Measurements from ENCODE around the gene UBE2G1. TPM values are rescaled to one million over a fixed set of nuclear protein-coding genes. Genes with fewer than 3 reads are reported as not detected.

Gene UBE2G1
- total and polyA plus RNA-seq, 2 of the 13 experiments (the other 11 are each of a cell fraction or from before 2014, with no cell fraction given), result 27.9 to 42.6 TPM

GRCh38 chr17:4365628-4366326 is 698 bp downstream of the UBE2G1 start (continued):
- TF ChIP-seq ASH2L (IDR thresholded peaks at IDR 0.05; ENCODE audit: insufficient read length, low read depth, low read length) (no peak), ARHGAP35 (CRISPR knock-in tag; IDR thresholded peaks at IDR 0.05; ENCODE audit: borderline replicate concordance) (no peak), ZNF678 (CRISPR knock-in tag; IDR thresholded peaks at IDR 0.05) (peak; percentile 56; the same call in 1 of the 2 replicates), ZNF777 (CRISPR knock-in tag; IDR thresholded peaks at IDR 0.05) (0 out of 2 replicates have a peak, but pooled peaks have one; percentile 8), ZNF552 (CRISPR knock-in tag; IDR thresholded peaks at IDR 0.05; ENCODE audit: borderline replicate concordance) (no peak), ZBTB21 (CRISPR knock-in tag; IDR thresholded peaks at IDR 0.05) (no peak), NFE2 (CRISPR knock-in tag; IDR thresholded peaks at IDR 0.05) (no peak), MTA1 (CRISPR knock-in tag; IDR thresholded peaks at IDR 0.05; ENCODE audit: borderline replicate concordance) (no peak), ZSCAN21 (CRISPR knock-in tag; IDR thresholded peaks at IDR 0.05; ENCODE audit: borderline replicate concordance) (no peak), MAFG (CRISPR knock-in tag; IDR thresholded peaks at IDR 0.05) (peak; percentile 58; the same call in 1 of the 2 replicates), ZNF234 (CRISPR knock-in tag; conservative IDR thresholded peaks at IDR 0.05) (peak; percentile 89), ATF1 (CRISPR knock-in tag; IDR thresholded peaks at IDR 0.05) (no peak), ZNF878 (CRISPR knock-in tag; IDR thresholded peaks at IDR 0.05) (no peak), BRD4 (CRISPR knock-in tag; IDR thresholded peaks at IDR 0.05) (0 out of 2 replicates have a peak, but pooled peaks have one; percentile 37), BRCA1 (CRISPR knock-in tag; IDR thresholded peaks at IDR 0.05) (no peak), ARID2 (CRISPR knock-in tag; IDR thresholded peaks at IDR 0.05; ENCODE audit: borderline replicate concordance) (peak; percentile 69; the same call in 1 of the 2 replicates), ZFAT (CRISPR knock-in tag; conservative IDR thresholded peaks at IDR 0.05) (no peak), BCL6 (CRISPR knock-in tag; IDR thresholded peaks at IDR 0.05) (no peak), YY1 (IDR thresholded peaks at IDR 0.05; ENCODE audit: insufficient read depth, insufficient replicate concordance, low read depth, low read length) (peak; percentile 7), SYNCRIP (IDR thresholded peaks at IDR 0.05; ENCODE audit: insufficient read depth, low read depth, low read length) (no peak), MEF2D (CRISPR knock-in tag; IDR thresholded peaks at IDR 0.05) (no peak), ZBTB49 (CRISPR knock-in tag; IDR thresholded peaks at IDR 0.05; ENCODE audit: borderline replicate concordance) (no peak), ZMYM3 (CRISPR knock-in tag; IDR thresholded peaks at IDR 0.05) (no peak), KLF15 (CRISPR knock-in tag; IDR thresholded peaks at IDR 0.05; ENCODE audit: borderline replicate concordance) (no peak), ZNF138 (CRISPR knock-in tag; IDR thresholded peaks at IDR 0.05; ENCODE audit: low read depth) (peak; percentile 65; the same call in 1 of the 2 replicates)
- TF ChIP-seq, protein P1, sequence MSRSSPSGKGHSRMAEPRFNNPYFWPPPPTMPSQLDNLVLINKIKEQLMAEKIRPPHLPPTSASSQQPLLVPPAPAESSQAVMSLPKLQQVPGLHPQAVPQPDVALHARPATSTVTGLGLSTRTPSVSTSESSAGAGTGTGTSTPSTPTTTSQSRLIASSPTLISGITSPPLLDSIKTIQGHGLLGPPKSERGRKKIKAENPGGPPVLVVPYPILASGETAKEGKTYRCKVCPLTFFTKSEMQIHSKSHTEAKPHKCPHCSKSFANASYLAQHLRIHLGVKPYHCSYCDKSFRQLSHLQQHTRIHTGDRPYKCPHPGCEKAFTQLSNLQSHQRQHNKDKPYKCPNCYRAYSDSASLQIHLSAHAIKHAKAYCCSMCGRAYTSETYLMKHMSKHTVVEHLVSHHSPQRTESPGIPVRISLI (CRISPR knock-in tag; IDR thresholded peaks at IDR 0.05; ENCODE audit: borderline replicate concordance), result no peak
- TF ChIP-seq, protein P2, sequence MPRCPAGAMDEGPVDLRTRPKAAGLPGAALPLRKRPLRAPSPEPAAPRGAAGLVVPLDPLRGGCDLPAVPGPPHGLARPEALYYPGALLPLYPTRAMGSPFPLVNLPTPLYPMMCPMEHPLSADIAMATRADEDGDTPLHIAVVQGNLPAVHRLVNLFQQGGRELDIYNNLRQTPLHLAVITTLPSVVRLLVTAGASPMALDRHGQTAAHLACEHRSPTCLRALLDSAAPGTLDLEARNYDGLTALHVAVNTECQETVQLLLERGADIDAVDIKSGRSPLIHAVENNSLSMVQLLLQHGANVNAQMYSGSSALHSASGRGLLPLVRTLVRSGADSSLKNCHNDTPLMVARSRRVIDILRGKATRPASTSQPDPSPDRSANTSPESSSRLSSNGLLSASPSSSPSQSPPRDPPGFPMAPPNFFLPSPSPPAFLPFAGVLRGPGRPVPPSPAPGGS (CRISPR knock-in tag; IDR thresholded peaks at IDR 0.05), result no peak

Measured in HepG2 (cell line).